Caco-2 (cell line): ENCODE data around the gene KIAA1755. TPM values are rescaled to one million over a fixed set of nuclear protein-coding genes. Genes with fewer than 3 reads are reported as not detected.
A peak's percentile ranks its signal among the peaks of the same experiment; 100 is the strongest.

ENCODE experiments used
- BruUV-seq: library from RNA; stranded (reverse); fragments of 400-500 nt; replicated peaks from 2 replicates; lab custom pipeline; 2021; lab: Mats Ljungman, UMichigan
- CTCF ChIA-PET: fragments of 300-600 bp; sonication (Branson Sonifier 250); formaldehyde crosslinking; loops from one replicate; lab custom pipeline; 2022; ENCODE audit warnings: antibody characterized with exemption; lab: Charles Lee
- POLR2A ChIA-PET: fragments of 300-600 bp; sonication (Branson Sonifier 250); formaldehyde crosslinking; loops from one replicate; lab custom pipeline; 2022; ENCODE audit warnings: antibody characterized with exemption; lab: Charles Lee
- DNase-seq, 2 experiments: peaks; one replicate each; pipeline versions ENCODE4 v3.0.0 to v3.0.0-alpha.2; 2020 to 2022
- H3K27me3 ChIP-seq: replicated peaks from 2 replicates; pipeline ENCODE4 v1.6.0; 2011; ENCODE audit warnings: low read length; ENCODE audit not compliant: control insufficient read depth, insufficient read depth
- H3K36me3 ChIP-seq: 2 replicates; pipeline ENCODE4 v1.5.1; 2011; ENCODE audit warnings: low read length; ENCODE audit not compliant: control insufficient read depth, insufficient read depth
- H3K4me1 ChIP-seq: fragments of 250-450 bp; sonication (Bioruptor Pico); 2 replicates; pipeline ENCODE4 v1.5.1; 2020; ENCODE audit warnings: mild to moderate bottlenecking
- H3K4me3 ChIP-seq: 2 replicates; pipeline ENCODE4 v1.5.1; 2011; ENCODE audit warnings: low read depth, mild to moderate bottlenecking, control low read depth, low read length
- H3K9me3 ChIP-seq: fragments of 250-450 bp; sonication (Bioruptor Pico); 2 replicates; pipeline ENCODE4 v1.5.1; 2020; ENCODE audit warnings: mild to moderate bottlenecking, moderate library complexity
- H3K27ac Mint-ChIP-seq: one replicate; pipeline ENCODE4 v1.8.0; 2022; ENCODE audit warnings: mixed read lengths; ENCODE audit not compliant: unreplicated experiment
- H3K27me3 Mint-ChIP-seq: one replicate; pipeline ENCODE4 v1.8.0; 2022; ENCODE audit warnings: mixed read lengths; ENCODE audit not compliant: insufficient read depth, unreplicated experiment
- H3K36me3 Mint-ChIP-seq: one replicate; pipeline ENCODE4 v1.8.0; 2022; ENCODE audit warnings: mild to moderate bottlenecking, mixed read lengths; ENCODE audit not compliant: insufficient read depth, unreplicated experiment
- H3K4me1 Mint-ChIP-seq: one replicate; pipeline ENCODE4 v1.8.0; 2022; ENCODE audit warnings: low read depth, mixed read lengths; ENCODE audit not compliant: unreplicated experiment
- H3K4me3 Mint-ChIP-seq: one replicate; pipeline ENCODE4 v1.8.0; 2022; ENCODE audit warnings: mild to moderate bottlenecking, moderate library complexity, mixed read lengths; ENCODE audit not compliant: unreplicated experiment
- H3K9me3 Mint-ChIP-seq: one replicate; pipeline ENCODE4 v1.8.0; 2022; ENCODE audit warnings: mixed read lengths; ENCODE audit not compliant: unreplicated experiment
- intact Hi-C: fragments of 100-400 bp; cut with micrococcal nuclease; formaldehyde crosslinking; loops from one replicate; pipeline ENCODE4 v1.10.0; 2022; ENCODE audit not compliant: unreplicated experiment
- total RNA-seq: library from RNA; stranded (reverse); gene quantifications from 2 replicates; pipeline ENCODE4 v1.2.3, GENCODE V29; 2022
- TF ChIP-seq, protein P1 (sequence below), 2 experiments: fragments of 200-600 bp in 1 of 2; IDR thresholded peaks; 1 replicate in 1 of 2; 2 replicates in 1 of 2; pipeline versions ENCODE4 v1.5.1 to v1.8.0; 2011 to 2022; ENCODE audit warnings: antibody characterized with exemption in 1 of 2, control low read depth in 1 of 2, inconsistent platforms in 1 of 2, low read depth in 1 of 2, low read length in 1 of 2, mild to moderate bottlenecking in 1 of 2, moderate library complexity in 1 of 2; ENCODE audit not compliant: insufficient read depth in 1 of 2, severe bottlenecking in 1 of 2, unreplicated experiment in 1 of 2

The KIAA1755 gene
- total RNA-seq, 1 experiment from 2014 or later, result 0.20 TPM

DNA sequence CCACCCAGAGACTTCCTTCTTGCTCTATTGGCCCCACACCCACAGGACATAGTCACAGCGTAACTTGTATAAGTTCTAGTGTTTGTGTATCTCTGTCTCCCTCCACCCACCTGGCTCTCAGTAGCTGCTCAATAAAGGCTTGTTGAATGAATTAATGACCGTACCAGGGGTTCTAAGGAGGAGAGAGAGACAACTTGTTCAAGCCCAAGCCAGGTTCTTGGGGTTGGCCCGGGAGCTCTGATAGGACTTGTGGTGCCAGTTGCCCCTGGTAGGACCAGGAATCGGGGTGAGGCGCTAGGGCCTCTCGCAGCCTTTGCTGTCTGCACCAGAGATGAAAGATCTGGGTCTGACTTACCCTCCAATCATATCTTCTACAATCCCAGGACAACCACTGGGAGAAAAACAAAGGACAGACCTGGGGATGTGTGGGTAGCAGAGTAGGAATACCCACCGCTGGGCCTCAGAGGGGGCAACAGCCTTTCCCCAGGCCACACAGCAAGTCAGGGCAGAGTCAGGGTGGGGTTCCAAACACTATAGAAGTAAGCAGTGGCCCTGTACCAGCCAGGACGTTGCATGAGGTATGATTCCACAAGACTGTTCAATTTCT, 90.2 kb downstream of the KIAA1755 start:
- Histone ChIP-seq H3K36me3 (no peaks in the 10 kb centered on the region), H3K4me3 (no peak overlapping the region), H3K4me1 (peaks cover 32% of the 10 kb centered on the region), H3K27me3 (no peaks in the 10 kb centered on the region), H3K9me3 (no peaks in the 10 kb centered on the region)
- peaks cover 42% of the 10 kb centered on the region for H3K4me1 Mint-ChIP-seq
- H3K4me3 Mint-ChIP-seq, result no peak overlapping the region
- DNase-seq, result no peak
- no peak overlapping the region for H3K27ac Mint-ChIP-seq
- intact Hi-C loops, result no loop called here
- TF ChIP-seq, protein P1, sequence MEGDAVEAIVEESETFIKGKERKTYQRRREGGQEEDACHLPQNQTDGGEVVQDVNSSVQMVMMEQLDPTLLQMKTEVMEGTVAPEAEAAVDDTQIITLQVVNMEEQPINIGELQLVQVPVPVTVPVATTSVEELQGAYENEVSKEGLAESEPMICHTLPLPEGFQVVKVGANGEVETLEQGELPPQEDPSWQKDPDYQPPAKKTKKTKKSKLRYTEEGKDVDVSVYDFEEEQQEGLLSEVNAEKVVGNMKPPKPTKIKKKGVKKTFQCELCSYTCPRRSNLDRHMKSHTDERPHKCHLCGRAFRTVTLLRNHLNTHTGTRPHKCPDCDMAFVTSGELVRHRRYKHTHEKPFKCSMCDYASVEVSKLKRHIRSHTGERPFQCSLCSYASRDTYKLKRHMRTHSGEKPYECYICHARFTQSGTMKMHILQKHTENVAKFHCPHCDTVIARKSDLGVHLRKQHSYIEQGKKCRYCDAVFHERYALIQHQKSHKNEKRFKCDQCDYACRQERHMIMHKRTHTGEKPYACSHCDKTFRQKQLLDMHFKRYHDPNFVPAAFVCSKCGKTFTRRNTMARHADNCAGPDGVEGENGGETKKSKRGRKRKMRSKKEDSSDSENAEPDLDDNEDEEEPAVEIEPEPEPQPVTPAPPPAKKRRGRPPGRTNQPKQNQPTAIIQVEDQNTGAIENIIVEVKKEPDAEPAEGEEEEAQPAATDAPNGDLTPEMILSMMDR (IDR thresholded peaks at IDR 0.05; ENCODE audit: insufficient read depth in 1 of 2, low read depth in 1 of 2, low read length in 1 of 2, severe bottlenecking in 1 of 2, unreplicated experiment in 1 of 2), result no peak
- BruUV-seq, result no TSS peak
- ChIA-PET CTCF (interaction anchor here (0.5 to 4.4 kb wide), 3 partner anchors 50 to 112 kb away, joined by 4 to 32 read pairs (median 7); no protein-coding TSS in a partner anchor), POLR2A (no interaction called here)
- no peaks in the 10 kb centered on the region for H3K9me3 Mint-ChIP-seq
- H3K27me3 Mint-ChIP-seq, result no peaks in the 10 kb centered on the region
- H3K36me3 Mint-ChIP-seq, result peaks cover 6% of the 10 kb centered on the region

DNA sequence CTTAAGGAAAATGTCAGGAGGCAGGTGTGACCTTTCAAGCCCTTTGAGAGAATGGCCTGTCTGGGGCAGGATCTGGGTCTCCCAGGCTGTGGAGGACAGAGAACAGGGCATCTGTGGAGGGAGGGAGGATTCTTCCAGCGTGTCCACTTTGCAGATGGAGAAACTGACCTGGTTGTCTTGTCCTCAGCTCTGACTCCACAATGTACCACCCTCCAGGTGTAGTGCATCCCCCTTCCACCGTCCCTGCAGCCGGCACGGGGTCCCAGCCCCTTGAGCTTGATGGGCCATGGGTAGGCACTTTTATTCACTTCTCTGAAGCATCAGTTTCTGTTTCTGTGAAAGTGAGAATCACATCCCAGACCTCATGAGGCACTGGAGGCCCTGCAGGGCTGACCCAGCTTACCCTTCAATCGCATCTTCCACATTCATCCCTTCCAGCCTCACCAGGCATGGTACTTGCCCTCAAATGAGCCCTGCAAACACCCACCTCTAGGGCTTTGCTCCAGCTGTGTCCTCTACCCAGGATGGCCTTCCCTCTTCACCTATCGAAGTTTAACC, 90.8 kb downstream of the KIAA1755 start:
- Histone ChIP-seq H3K9me3 (no peaks in the 10 kb centered on the region), H3K4me3 (no peak overlapping the region), H3K27me3 (no peaks in the 10 kb centered on the region), H3K4me1 (peaks cover 38% of the 10 kb centered on the region), H3K36me3 (no peaks in the 10 kb centered on the region)
- no peak overlapping the region for H3K4me3 Mint-ChIP-seq
- no peak for DNase-seq
- CTCF ChIA-PET, result interaction anchor here (1.4 to 4.4 kb wide), 4 partner anchors 51 to 112 kb away, joined by 4 to 32 read pairs (median 6); no protein-coding TSS in a partner anchor
- H3K27ac Mint-ChIP-seq, result no peak overlapping the region
- BruUV-seq, result no TSS peak
- peaks cover 44% of the 10 kb centered on the region for H3K4me1 Mint-ChIP-seq
- H3K36me3 Mint-ChIP-seq, result peaks cover 6% of the 10 kb centered on the region
- intact Hi-C loops, result no loop called here
- H3K9me3 Mint-ChIP-seq, result no peaks in the 10 kb centered on the region
- TF ChIP-seq, protein P1 (IDR thresholded peaks at IDR 0.05; ENCODE audit: insufficient read depth in 1 of 2, low read depth in 1 of 2, low read length in 1 of 2, severe bottlenecking in 1 of 2, unreplicated experiment in 1 of 2), result no peak
- POLR2A ChIA-PET, result no interaction called here
- H3K27me3 Mint-ChIP-seq, result no peaks in the 10 kb centered on the region

DNA sequence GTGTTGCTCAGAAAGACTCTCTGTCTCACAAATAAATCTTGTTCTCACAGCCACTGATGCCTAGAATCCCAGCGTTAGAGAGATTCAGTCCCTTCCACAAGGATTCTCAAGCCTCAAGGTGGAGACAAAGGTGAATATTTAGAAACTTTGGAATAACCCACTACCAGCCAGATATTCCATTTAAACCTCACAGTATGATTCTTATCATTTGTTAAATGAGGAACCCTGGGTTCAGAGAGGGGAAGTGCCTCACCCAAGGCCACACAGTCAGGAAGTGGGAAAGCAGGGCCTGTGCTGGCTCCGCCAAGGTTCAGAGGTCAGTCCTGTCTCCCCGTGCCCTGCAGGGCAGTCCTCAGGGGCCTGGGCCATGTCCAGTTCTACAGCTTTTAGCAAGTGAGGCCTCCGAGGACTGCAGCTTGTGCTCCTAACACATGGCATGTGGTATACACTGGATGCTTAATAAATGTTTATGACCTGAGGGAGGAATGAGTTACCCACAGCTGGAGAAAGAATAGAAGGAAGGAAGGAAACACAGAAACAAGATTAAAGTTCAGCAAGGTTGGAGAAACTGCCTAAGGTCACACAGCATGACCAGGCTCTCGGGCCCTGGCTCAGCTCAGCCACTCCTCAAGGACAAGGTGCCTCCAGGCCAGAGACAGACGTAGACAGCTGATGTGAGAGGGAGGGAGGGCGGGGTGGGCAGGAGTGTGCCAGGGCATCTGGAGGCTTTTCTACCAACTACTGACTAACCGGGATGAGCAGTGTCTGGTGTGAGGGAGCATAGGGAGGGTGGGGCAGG, 91.5 kb downstream of the KIAA1755 start:
- Histone ChIP-seq H3K4me1 (peaks cover 45% of the 10 kb centered on the region), H3K27me3 (no peaks in the 10 kb centered on the region), H3K4me3 (no peak overlapping the region), H3K36me3 (no peaks in the 10 kb centered on the region), H3K9me3 (no peaks in the 10 kb centered on the region)
- Mint-ChIP-seq H3K27ac (peak overlapping the region; percentile 4), H3K9me3 (no peaks in the 10 kb centered on the region), H3K4me1 (peaks cover 43% of the 10 kb centered on the region), H3K4me3 (no peak overlapping the region), H3K36me3 (peaks cover 6% of the 10 kb centered on the region), H3K27me3 (no peaks in the 10 kb centered on the region)
- CTCF ChIA-PET, result interaction anchor here (1.4 to 4.4 kb wide), 4 partner anchors 51 to 111 kb away, joined by 4 to 32 read pairs (median 6); no protein-coding TSS in a partner anchor
- intact Hi-C loops, result no loop called here
- no TSS peak for BruUV-seq
- peak; percentile 49 to 75 for DNase-seq
- TF ChIP-seq, protein P1 (IDR thresholded peaks at IDR 0.05; ENCODE audit: insufficient read depth in 1 of 2, low read depth in 1 of 2, low read length in 1 of 2, severe bottlenecking in 1 of 2, unreplicated experiment in 1 of 2), result no peak
- POLR2A ChIA-PET, result no interaction called here
